ENCODE measurements around the gene STX10. TPM values are rescaled to one million over a fixed set of nuclear protein-coding genes. Genes with fewer than 3 reads are reported as not detected.
"Not testable (repeated sequence)": the region's sequence is repeated elsewhere in the genome, so short reads cannot be mapped to it uniquely, and the experiment has no call there.

STX10 gene
- total RNA-seq, 5 donors from 2014 or later (not counting 1 experiment from before 2014, with no cell fraction given): 43.8 to 89.6 (median 67.3) TPM

DNA sequence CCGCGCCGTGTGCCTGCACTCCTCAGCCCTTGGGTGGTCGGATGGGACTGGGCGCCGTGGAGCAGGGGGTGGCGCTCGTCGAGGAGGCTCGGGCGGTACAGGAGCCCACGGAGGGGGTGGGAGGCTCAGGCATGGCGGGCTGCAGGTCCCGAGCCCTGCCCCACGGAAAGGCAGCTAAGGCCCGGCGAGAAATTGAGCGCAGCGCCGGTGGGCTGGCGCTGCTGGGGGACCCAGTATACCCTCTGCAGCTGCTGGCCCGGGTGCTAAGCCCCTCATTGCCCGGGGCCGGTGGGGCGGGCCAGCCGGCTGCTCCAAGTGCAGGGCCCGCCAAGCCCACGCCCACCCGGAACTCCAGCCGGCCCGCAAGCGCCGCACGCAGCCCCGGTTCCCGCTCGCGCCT lies 36.5 kb upstream of the STX10 start:
- CTCF ChIA-PET: interaction anchor here (0.6 to 1.2 kb wide), 3 partner anchors 18 to 69 kb away, joined by 3 to 12 read pairs (median 3); no protein-coding TSS in a partner anchor
- WGBS (ENCODE audit: insufficient coverage): 97% methylated on average over 36 of the region's 38 CpGs
- not testable (repeated sequence) for H3K36me3 ChIP-seq (ENCODE audit: control insufficient read depth in 2 of 2, extremely low read depth in 1 of 2, insufficient read depth in 1 of 2, low read length in 1 of 2); ATAC-seq (replicated peaks in 1 of 4); H3K4me3 ChIP-seq (ENCODE audit: control insufficient read depth in 1 of 2, extremely low read depth in 1 of 2, low read length in 1 of 2); H3K27me3 ChIP-seq (replicated peaks in 1 of 2; ENCODE audit: control insufficient read depth in 2 of 2, extremely low read depth in 1 of 2, insufficient read depth in 2 of 2, low read length in 1 of 2); H3K9me3 ChIP-seq; H3K9me3 Mint-ChIP-seq; H3K27me3 Mint-ChIP-seq; DNase-seq; H3K27ac Mint-ChIP-seq; H3K4me3 Mint-ChIP-seq; H3K27ac ChIP-seq (ENCODE audit: low read length); H3K36me3 Mint-ChIP-seq
- peaks cover 6 to 46% of the 10 kb centered on the region in 2 experiments for H3K4me1 ChIP-seq (ENCODE audit: control insufficient read depth in 1 of 2, extremely low read depth in 1 of 2, insufficient read depth in 2 of 2, low read length in 2 of 2)
- H3K4me1 Mint-ChIP-seq: peaks cover 27 to 38% (median 34%) of the 10 kb centered on the region in 3 donors
- POLR2A ChIA-PET: interaction anchor here in 1 of 2 donors (0.7 kb wide), 1 partner anchor 19 kb away, joined by 3 read pairs; no protein-coding TSS in a partner anchor

DNA sequence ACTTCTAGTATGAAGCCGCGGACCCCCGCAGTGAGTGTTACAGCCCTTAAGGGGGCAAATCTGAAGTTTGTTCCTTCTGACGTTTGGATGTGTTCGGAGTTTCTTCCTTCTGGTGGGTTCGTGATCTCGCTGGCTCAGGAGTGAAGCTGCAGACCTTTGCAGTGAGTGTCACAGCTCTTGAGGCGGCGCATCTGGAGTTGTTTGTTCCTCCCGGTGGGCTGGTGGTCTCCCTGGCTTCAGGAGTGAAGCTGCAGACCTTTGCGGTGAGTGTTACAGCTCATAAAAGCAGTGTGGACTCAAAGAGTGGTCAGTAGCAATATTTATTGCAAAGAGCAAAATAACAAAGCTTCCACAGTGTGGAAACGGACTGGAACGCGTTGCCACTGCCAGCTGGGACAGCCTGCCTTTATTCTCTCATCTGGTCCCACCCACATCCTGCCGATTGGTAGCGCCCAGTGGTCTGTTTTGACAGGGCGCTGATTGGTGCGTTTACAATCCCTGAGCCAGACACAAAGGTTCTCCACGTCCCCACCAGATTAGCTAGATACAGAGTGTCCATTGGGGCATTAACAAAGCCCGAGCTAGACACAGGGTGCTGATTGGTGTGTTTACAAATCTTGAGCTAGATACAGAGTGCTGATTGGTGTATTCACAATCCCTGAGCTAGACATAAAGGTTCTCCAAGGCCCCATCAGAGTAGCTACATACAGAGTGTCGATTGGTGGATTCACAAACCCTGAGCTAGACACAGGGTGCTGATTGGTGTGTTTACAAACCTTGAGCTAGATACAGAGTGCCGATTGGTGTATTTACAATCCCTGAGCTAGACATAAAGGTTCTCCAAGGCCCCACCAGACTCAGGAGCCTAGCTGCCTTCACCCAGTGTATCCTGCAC lies 35.8 kb upstream of the STX10 start:
- ChIA-PET CTCF (interaction anchor here (0.6 to 1.0 kb wide), 3 partner anchors 18 to 70 kb away, joined by 3 to 12 read pairs (median 3); no protein-coding TSS in a partner anchor), POLR2A (interaction anchor here in 1 of 2 donors (0.7 kb wide), 1 partner anchor 18 kb away, joined by 3 read pairs; no protein-coding TSS in a partner anchor)
- not testable (repeated sequence) for H3K4me3 Mint-ChIP-seq; H3K36me3 Mint-ChIP-seq; ATAC-seq (replicated peaks in 1 of 4); H3K27ac Mint-ChIP-seq; DNase-seq; H3K9me3 ChIP-seq; H3K27me3 ChIP-seq (replicated peaks in 1 of 2; ENCODE audit: control insufficient read depth in 2 of 2, extremely low read depth in 1 of 2, insufficient read depth in 2 of 2, low read length in 1 of 2); H3K27me3 Mint-ChIP-seq; H3K27ac ChIP-seq (ENCODE audit: low read length); H3K4me3 ChIP-seq (ENCODE audit: control insufficient read depth in 1 of 2, extremely low read depth in 1 of 2, low read length in 1 of 2); H3K36me3 ChIP-seq (ENCODE audit: control insufficient read depth in 2 of 2, extremely low read depth in 1 of 2, insufficient read depth in 1 of 2, low read length in 1 of 2); H3K9me3 Mint-ChIP-seq
- H3K4me1 ChIP-seq (ENCODE audit: control insufficient read depth in 1 of 2, extremely low read depth in 1 of 2, insufficient read depth in 2 of 2, low read length in 2 of 2): peaks cover 11 to 46% of the 10 kb centered on the region in 2 experiments
- 96% methylated on average over 13 of the region's 22 CpGs for WGBS (ENCODE audit: insufficient coverage)
- peaks cover 30 to 36% (median 34%) of the 10 kb centered on the region in 3 donors for H3K4me1 Mint-ChIP-seq

DNA sequence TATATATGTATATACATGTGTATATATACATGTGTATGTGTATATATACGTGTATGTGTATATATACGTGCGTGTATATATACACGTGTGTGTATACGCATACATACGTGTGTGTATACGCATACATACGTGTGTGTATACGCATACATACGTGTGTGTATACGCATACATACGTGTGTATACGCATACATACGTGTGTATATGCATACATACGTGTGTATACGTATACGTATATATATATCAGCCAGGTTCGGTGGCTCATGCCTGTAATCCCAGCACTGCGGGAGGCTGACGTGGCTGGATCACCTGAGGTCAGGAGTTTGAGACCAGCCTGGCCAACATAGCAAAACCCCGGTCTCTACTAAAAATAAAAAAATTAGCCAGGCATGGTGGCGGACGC lies 34.8 kb upstream of the STX10 start:
- H3K4me3 Mint-ChIP-seq; H3K4me3 ChIP-seq (ENCODE audit: control insufficient read depth in 1 of 2, extremely low read depth in 1 of 2, low read length in 1 of 2); H3K27ac Mint-ChIP-seq; DNase-seq; ATAC-seq (replicated peaks in 1 of 4); H3K36me3 Mint-ChIP-seq; H3K9me3 ChIP-seq; H3K27me3 ChIP-seq (replicated peaks in 1 of 2; ENCODE audit: control insufficient read depth in 2 of 2, extremely low read depth in 1 of 2, insufficient read depth in 2 of 2, low read length in 1 of 2); POLR2A ChIA-PET; H3K27me3 Mint-ChIP-seq; H3K36me3 ChIP-seq (ENCODE audit: control insufficient read depth in 2 of 2, extremely low read depth in 1 of 2, insufficient read depth in 1 of 2, low read length in 1 of 2); H3K27ac ChIP-seq (ENCODE audit: low read length); H3K9me3 Mint-ChIP-seq: not testable (repeated sequence)
- WGBS (ENCODE audit: insufficient coverage): 94% methylated on average over 15 of the region's 23 CpGs
- peaks cover 40 to 46% (median 41%) of the 10 kb centered on the region in 3 donors for H3K4me1 Mint-ChIP-seq
- CTCF ChIA-PET: interaction anchor here in 1 of 2 donors (0.6 kb wide), 2 partner anchors 10 to 58 kb away, joined by 3 to 4 read pairs; no protein-coding TSS in a partner anchor
- H3K4me1 ChIP-seq (ENCODE audit: control insufficient read depth in 1 of 2, extremely low read depth in 1 of 2, insufficient read depth in 2 of 2, low read length in 2 of 2): peaks cover 15 to 52% of the 10 kb centered on the region in 2 experiments

DNA sequence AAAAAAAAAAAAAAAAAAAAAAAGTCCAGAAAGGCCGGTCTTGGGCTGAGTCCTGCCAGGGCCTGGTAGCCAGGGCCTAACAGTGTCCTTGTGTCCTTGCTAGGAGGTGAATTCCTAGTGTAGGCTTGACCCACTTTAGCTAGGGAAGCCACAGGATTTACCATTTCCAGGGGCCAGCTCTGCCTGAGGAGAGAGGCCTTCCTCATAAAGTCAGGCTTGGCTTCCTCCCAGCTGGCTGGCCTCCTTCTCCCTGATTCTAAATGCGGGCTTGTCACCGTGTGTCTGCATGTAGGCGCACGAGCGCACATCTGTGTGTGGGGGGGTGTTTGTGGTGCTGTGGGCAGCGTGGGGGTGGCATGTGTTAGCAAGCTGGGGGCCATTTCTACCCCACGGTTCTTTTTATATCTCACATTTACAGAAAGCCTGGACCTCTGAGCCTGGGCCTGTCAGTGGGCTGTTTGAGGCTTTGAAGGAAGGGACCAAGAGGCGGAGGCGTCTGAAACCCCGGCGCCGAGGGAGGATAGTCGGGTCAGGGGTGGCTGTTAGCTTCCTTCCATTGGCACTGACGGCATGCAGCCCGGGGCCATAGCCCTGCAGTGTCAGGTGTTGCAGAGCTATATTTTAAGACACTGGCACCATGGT lies 31.7 kb upstream of the STX10 start:
- Histone ChIP-seq H3K4me1 (ENCODE audit: control insufficient read depth in 1 of 2, extremely low read depth in 1 of 2, insufficient read depth in 2 of 2, low read length in 2 of 2) (peaks cover 11 to 45% of the 10 kb centered on the region in 2 experiments), H3K9me3 (no peaks in the 10 kb centered on the region), H3K27me3 (replicated peaks in 1 of 2; ENCODE audit: control insufficient read depth in 2 of 2, extremely low read depth in 1 of 2, insufficient read depth in 2 of 2, low read length in 1 of 2) (no peaks in the 10 kb centered on the region), H3K36me3 (ENCODE audit: control insufficient read depth in 2 of 2, extremely low read depth in 1 of 2, insufficient read depth in 1 of 2, low read length in 1 of 2) (no peaks in the 10 kb centered on the region), H3K4me3 (ENCODE audit: control insufficient read depth in 1 of 2, extremely low read depth in 1 of 2, low read length in 1 of 2) (peak overlapping the region in 1 of 2 donors; percentile 5), H3K27ac (ENCODE audit: low read length) (peak overlapping the region; percentile 53)
- H3K4me3 Mint-ChIP-seq: peak overlapping the region in 2 of 3 donors; percentile 57 to 66
- ChIA-PET CTCF (interaction anchor here in 1 of 2 donors (0.5 to 0.6 kb wide), 3 partner anchors 14 to 1592 kb away, joined by 3 to 5 read pairs (median 3); no protein-coding TSS in a partner anchor), POLR2A (no interaction called here)
- no peaks in the 10 kb centered on the region for H3K9me3 Mint-ChIP-seq
- peaks cover 30 to 33% (median 31%) of the 10 kb centered on the region in 3 donors for H3K4me1 Mint-ChIP-seq
- ATAC-seq (replicated peaks in 1 of 4): peak; percentile 40 to 75 (median 71)
- peak overlapping the region; percentile 77 to 91 for H3K27ac Mint-ChIP-seq
- DNase-seq: peak in 27 of 35 experiments; percentile 15 to 58 (median 36)
- WGBS (ENCODE audit: insufficient coverage): no CpG with 5 or more reads among the region's 16 CpGs
- no peaks in the 10 kb centered on the region for H3K36me3 Mint-ChIP-seq
- H3K27me3 Mint-ChIP-seq: no peaks in the 10 kb centered on the region

DNA sequence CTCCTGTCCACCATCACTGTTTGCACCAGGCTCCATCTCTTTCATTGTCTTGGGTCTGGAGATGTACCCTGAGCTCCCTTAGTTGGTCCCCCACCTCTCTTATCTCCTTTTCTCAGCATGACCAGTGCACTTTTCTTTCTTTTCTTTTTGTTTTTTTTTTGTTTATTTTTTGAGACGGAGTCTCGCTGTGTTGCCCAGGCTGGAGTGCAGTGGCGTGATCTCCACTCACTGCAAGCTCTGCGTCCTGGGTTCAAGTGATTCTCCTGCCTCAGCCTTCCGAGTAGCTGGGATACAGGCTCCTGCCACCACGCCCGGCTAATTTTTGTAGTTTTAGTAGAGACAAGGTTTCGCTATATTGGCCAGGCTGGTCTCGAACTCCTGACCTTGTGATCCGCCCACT lies 28.1 kb upstream of the STX10 start:
- Mint-ChIP-seq H3K27ac (peak overlapping the region; percentile 39 to 70), H3K4me1 (peaks cover 22 to 43% (median 34%) of the 10 kb centered on the region in 3 donors)
- H3K27ac ChIP-seq (ENCODE audit: low read length); DNase-seq; H3K36me3 Mint-ChIP-seq; H3K27me3 Mint-ChIP-seq; H3K9me3 ChIP-seq; H3K4me3 ChIP-seq (ENCODE audit: control insufficient read depth in 1 of 2, extremely low read depth in 1 of 2, low read length in 1 of 2); ATAC-seq (replicated peaks in 1 of 4); H3K36me3 ChIP-seq (ENCODE audit: control insufficient read depth in 2 of 2, extremely low read depth in 1 of 2, insufficient read depth in 1 of 2, low read length in 1 of 2); H3K27me3 ChIP-seq (replicated peaks in 1 of 2; ENCODE audit: control insufficient read depth in 2 of 2, extremely low read depth in 1 of 2, insufficient read depth in 2 of 2, low read length in 1 of 2); H3K4me3 Mint-ChIP-seq; H3K9me3 Mint-ChIP-seq: not testable (repeated sequence)
- peaks cover 13 to 66% of the 10 kb centered on the region in 2 experiments for H3K4me1 ChIP-seq (ENCODE audit: control insufficient read depth in 1 of 2, extremely low read depth in 1 of 2, insufficient read depth in 2 of 2, low read length in 2 of 2)
- CTCF ChIA-PET: interaction anchor here in 1 of 2 donors (0.5 kb wide), 1 partner anchor 71 kb away, joined by 3 read pairs; no protein-coding TSS in a partner anchor
- POLR2A ChIA-PET: interaction anchor here in 1 of 2 donors (0.6 kb wide), 1 partner anchor 272 kb away, joined by 8 read pairs; no protein-coding TSS in a partner anchor
- WGBS (ENCODE audit: insufficient coverage): 92% methylated on average over 7 of the region's 10 CpGs

DNA sequence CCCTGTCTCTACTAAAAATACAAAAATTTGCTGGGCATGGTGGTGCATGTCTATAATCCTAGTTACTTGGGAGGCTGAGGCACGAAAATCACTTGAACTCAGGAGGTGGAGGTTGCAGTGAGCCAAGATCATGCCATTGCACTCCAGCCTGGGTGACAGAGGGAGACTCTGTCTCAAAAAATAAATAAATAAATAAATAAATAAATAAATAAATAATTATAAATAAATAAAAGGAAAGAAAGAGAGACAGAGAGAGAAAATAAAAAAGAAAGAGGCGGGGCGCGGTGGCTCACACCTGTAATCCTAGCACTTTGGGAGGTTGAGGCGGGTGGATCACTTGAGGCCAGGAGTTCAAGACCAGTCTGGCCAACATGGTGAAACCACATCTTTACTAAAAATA lies 27.4 kb upstream of the STX10 start:
- CTCF ChIA-PET: interaction anchor here (0.5 to 0.7 kb wide), 2 partner anchors 72 to 264 kb away, joined by 3 read pairs; no protein-coding TSS in a partner anchor
- H3K27me3 ChIP-seq (replicated peaks in 1 of 2; ENCODE audit: control insufficient read depth in 2 of 2, extremely low read depth in 1 of 2, insufficient read depth in 2 of 2, low read length in 1 of 2); H3K4me3 ChIP-seq (ENCODE audit: control insufficient read depth in 1 of 2, extremely low read depth in 1 of 2, low read length in 1 of 2); DNase-seq; POLR2A ChIA-PET; ATAC-seq (replicated peaks in 1 of 4); H3K9me3 ChIP-seq; H3K9me3 Mint-ChIP-seq; H3K4me3 Mint-ChIP-seq; H3K36me3 Mint-ChIP-seq; H3K27me3 Mint-ChIP-seq; H3K27ac ChIP-seq (ENCODE audit: low read length); H3K36me3 ChIP-seq (ENCODE audit: control insufficient read depth in 2 of 2, extremely low read depth in 1 of 2, insufficient read depth in 1 of 2, low read length in 1 of 2): not testable (repeated sequence)
- Mint-ChIP-seq H3K27ac (peak overlapping the region in 1 of 2 donors; percentile 39), H3K4me1 (peaks cover 30 to 50% (median 41%) of the 10 kb centered on the region in 3 donors)
- WGBS (ENCODE audit: insufficient coverage): no CpG with 5 or more reads among the region's 5 CpGs
- H3K4me1 ChIP-seq (ENCODE audit: control insufficient read depth in 1 of 2, extremely low read depth in 1 of 2, insufficient read depth in 2 of 2, low read length in 2 of 2): peaks cover 18 to 70% of the 10 kb centered on the region in 2 experiments
